Ecto neural progenitor cell (in vitro differentiated cells): ENCODE measurements around the gene HMCN2.
"Not testable (repeated sequence)": the region's sequence is repeated elsewhere in the genome, so short reads cannot be mapped to it uniquely, and the experiment has no call there.

Experiments used
- DNase-seq: peaks from one replicate; pipeline ENCODE4 v3.0.0-alpha.2; 2018; ENCODE audit warnings: low spot score

HMCN2 gene

DNA sequence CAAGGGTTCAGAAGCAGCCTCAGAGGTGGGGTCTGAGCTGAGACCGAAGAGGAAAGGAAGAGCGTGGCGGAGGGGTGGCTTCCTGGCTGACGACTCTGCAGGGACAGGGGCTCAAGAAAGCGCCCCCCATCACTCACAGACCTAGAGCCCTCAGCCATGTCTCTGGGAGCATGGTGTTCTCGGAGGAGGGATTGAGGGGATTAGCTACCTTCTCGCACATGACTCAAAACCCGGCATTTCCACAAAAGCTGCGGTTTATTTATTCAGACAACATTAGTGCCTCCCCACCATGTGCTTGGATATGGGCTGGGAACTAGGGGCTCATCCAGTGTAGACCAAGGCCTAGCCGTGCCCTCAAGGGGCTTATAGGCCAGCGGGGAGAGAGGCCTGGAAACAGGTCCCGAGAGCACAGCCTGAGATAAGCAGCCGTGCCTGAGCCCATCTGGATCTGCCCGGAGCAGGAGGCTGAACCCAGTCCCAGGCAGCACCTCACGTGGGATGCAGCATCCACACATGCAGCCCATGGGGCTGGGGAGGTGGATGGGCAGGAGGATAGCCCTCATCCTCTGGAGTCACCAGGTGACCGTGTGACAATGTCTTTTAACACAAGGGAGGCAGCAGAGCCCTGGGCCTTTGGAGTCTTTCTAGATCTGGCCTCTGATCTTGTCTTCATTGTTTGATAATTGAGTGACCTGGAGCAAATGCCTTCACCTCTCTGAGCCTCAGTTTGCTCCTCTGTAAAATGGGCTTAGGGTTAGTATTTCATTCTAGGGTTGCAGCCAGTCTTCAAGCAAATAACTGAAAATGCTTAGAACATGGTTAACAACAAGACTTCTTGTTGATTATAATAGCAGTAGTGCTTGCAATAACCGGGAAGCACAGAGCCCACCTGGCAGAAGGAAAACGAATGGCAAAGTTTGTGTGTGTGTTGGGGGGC, 878 bp upstream of the HMCN2 start:
- no peak for DNase-seq

DNA sequence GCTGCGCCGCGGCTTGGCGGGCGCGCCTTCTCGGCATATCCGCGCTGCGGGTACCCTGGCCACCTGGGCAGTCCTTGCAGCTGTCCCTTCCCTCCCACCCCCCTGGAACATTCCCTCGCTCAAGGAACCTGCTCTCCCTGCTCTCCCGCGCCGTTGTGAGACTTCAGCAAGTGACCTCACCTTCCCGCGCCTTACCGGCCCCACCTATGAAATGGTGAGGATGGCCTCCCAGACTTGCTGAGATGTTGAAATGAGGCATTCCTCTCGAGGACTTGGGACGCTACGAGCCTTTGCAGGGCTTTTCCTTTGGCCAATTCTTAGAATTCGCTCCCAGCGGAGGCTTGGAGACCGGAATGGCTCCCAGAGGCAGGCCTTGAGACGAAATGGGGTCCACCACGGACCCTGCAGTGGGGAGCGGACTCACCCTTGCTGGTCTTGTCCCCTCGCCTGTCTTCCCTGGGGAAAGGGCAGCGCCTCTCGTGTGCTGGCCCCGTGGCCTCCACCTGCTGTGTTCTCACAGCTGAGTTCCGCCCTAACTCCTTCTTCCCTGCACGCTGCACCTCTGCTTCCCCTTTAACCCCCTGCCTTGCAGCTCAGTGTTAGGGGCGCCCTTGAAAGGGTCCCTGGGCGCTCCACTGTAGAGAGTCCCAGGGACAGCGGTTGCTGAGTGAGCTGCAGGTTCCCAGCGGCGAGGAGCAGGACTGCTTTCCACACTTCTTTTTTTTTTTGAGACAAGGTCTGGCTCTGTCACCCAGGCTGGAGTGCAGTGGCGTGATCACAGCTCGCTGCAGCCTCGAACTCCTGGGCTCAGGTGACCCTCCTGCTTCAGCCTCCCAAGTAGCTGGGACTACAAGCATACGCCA, 907 bp downstream of the HMCN2 start:
- no peak for DNase-seq

DNA sequence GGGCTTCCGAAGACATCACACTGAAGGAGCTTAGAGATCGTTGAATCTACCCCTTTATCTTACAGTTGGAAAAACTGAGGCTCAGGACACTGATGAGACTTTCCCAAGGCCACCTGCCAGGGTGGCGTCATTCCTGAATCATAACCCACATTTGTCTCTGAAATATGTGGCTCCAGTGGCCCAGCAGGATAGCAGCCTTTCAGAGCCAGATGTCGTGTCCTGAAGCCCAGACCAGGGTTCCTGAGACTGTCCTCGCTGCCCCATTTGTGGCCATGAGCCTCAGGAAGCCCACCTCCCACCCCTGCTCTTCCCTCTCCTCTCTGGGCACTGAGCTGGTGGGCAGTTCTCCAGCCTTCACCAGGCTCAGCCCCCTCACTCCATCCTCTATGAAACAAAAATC, 2.4 kb downstream of the HMCN2 start:
- no peak for DNase-seq

DNA sequence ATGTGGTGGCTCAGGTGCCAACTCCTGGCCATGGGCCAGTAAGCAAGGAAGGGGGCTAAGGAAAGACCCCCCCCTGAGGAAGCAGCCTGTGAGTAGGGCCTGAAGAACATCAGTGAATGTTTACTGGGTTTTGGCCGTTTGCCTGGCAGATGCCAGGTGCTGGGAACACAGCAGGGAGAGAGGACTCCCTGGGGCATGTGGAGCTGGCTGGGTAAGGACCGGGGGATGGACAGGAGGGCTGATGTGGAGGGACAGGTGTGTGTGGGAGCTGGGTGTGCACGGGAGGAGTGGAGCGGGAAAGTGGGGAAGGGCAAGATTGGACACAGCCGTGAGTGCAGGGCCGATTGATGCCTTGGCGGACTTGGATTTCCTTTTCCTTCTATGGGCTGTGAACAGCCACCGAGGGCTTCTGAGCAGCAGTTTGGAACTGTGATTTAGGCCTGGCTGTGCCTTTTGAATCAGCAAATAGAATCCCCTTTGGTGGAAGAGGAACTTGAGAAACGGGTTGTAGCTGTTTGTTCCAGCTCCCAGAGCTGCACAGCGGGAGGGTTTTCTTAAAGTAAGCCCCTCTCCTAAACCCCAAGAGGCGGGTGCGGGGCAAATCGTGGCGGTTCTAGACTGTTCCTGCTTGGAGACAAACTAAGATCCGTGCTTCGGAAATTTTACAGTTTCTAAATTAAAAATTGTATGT, 3.1 kb downstream of the HMCN2 start:
- DNase-seq: no peak

DNA sequence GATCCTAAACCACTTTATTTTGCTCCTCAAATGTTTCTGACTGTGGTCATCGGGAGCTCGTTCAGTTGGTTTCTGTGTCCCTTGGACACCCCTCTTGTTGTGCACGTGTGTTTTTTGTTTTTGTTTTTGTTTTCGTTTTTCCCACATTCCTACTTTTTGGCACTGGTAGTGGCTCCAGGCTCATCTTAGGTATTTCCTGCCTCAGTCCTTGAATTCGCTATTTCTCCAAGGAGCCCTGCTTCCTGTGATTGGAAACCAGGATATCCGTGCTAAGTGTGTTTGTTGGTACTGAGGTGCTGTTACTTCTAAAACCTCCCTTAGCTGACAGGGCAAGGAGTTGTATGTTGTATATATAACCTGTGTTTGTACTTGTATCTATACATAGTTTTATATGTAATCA, 5.9 kb downstream of the HMCN2 start:
- DNase-seq: no peak

DNA sequence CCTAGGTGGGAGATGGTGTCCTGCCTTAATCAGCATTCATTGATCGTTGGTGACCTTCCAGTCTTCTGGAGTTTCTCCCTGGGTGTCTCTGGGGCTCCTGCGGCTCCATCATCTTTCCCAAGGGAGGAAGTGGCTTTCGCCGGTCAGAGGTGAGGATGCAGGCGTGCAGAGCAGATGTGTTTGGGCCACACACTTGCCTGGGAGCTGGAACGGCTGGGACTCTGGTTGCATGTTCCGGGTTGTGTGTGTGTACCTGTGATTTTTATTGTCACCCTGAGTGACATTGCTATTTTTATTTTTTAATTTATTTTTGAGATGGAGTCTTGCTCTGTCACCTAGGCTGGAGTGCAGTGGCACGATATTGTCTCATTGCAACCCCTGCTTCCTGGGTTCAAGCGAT, 9.6 kb downstream of the HMCN2 start:
- no peak for DNase-seq

DNA sequence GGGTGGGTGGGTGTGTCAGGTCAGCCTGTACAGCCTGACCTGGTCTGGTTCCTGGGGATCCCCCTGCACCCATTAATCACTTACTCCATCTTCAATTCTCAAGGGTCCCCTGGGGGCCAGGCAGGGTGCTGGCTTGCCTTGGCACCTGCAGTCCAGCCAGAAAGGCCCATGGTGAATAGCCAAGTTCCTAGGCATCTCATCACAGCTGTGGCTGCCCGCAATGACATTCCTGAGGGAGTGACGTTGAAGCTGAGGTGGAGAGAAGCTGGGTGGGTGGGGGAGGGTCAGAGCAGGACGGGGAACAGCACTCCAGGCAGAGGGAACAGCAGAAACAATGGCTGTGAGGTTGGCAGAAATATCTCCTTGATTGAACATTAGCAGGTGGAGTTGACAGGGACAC, 10.6 kb downstream of the HMCN2 start:
- DNase-seq: no peak

DNA sequence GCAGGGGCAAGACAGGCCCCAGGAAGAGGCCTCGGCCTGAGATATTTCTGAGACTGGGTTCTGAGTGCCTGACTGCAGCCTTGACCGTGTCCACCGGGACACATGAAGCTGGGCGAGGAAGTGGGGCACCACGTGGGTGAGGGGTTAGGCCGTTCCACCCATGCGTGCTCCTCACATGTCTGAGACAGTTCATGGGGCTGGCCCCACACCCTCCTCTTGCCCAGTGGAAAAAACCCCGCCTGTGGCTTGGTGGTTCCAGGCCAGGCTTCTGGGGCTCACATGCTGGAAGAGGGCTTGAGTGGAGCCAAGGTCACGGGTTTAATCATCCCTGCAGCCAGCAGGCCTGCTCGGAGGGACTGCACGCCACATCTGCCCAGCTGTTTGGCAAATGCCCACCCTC, 11.4 kb downstream of the HMCN2 start:
- no peak for DNase-seq

DNA sequence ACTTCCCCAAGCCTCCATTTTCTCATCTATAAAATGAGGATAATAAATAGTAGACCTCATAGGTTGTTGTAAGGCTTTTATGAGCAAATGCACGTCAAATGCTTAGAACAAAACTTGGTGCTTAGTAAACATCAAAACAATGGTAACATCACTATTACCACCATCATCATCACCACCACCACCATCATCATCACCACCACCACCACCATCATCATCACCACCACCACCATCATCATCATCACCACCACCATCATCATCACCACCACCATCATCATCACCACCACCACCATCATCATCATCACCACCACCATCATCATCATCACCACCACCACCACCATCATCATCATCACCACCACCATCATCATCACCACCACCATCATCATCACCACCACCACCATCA, 12.0 kb downstream of the HMCN2 start:
- not testable (repeated sequence) for DNase-seq

DNA sequence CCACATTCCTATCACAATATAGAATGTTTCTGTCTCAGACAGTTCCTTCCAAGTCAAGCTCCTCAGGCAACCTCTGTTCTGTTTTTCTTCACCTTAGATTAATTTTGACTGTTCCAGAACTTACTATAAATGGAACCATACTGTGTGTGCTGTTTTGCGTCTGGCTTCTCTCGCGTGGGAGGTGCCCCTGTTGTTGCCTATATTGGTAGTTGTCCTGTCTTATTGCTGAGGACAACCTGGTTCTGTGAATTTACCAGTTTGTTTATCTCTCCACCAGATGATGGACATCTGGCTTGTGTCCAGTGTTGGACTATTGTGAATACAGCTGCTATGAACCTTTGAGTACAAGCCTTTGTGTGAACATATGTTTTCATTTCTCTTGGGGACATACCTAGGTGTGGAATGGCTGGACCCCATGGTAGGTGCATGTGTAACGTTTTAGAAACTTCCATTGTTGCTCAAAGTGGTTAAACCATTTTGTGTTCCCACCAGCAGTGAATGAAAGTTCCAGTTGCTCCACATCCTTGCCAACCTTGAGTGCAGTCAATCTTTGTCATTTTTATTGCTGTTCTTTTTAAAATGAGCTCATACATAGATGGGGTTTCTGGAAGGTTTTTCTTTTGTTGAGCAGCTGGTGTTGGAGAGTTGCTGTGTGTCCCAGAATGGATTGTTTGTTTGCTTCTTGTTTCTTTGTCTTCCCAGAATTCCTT, 18.1 kb downstream of the HMCN2 start:
- DNase-seq: no peak

DNA sequence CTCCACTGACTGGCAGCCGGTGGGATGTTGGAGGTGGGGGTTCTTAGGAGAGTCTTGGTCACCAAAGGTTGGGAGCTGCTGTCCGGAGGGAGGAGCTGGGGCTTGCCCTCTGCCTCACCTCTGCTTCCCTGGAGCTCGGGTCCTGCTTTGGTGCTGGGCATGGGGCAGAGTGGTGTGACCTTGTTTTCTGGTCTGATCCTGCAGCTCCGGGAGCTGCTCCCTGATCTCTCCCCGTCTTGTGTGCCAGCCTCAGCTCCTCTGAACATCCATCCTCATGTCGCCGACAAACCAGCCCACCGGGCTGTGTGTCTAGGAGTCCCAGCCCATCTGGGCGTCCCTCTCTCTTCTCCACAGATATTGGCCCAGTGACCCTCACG, 18.7 kb downstream of the HMCN2 start:
- DNase-seq: no peak

DNA sequence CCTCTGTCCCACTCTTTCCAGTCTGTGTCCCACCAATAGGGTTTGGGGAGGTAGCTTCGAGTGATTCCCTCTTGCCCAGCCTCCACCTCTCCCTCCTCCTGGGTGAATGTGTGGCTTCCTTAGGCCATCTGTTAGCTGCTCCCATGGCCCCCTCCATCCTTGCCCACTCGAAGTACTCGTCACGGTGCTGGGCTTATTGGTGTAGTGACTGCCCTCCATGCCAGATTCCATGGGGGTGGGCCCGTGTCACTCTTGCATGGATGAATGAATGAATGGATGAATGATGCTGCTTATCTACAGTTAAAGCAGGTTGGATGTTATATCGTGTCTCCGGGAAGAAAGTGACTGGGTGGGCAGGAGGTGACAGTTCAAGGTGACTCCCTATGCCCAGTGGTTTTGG, 19.1 kb downstream of the HMCN2 start:
- no peak for DNase-seq

DNA sequence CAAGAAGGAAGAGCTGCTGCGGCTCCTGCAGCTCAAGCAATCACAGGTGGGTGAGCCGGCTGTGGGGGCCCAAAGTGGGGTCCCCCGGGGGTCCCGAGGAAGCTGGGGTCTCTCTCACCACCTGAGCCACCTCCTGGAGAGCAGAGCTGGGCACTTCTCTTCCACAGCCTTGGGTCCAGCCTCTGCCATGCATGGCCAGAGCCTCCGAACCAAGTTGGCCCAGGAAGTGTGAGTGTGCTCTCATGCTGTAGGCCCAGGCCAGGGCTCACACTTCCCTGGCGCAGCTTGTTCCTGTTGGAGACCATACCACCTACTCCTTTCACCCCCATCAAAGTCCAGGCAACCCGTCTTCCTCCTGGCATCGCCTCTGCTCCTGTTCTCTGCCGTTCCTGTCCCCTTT, 19.7 kb downstream of the HMCN2 start:
- DNase-seq: no peak

DNA sequence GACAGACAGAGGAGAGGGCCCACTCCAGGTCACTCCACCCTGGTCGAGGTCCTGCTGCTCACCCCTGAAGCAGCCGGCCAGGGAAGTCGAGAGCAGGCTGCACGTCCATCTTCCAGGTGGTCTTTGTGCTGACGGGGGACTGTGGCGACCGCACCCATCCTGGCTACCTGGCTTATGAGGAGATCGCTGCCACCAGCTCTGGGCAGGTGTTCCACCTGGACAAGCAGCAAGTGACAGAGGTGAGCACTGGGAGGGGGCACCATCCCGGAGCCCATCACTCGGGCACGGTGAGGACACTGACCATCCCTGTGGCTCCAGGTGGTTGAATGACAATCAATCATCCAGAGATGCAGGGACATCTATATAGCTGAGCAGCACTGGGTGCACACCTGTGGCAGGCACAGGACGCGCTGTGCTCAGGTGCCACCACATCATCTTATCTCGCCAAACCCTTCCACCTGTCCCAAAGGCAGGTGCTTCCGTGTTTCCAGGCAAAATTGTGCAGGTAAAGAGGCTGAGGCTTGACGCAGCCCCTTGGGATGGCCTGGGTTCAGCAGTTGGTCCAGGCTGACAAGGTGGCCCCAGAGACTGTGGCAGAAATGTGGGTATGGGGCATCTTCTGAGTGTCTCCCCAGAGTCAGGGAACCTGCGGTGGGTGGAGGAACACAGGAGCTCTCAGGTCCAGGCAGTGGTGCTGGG, 20.7 kb downstream of the HMCN2 start:
- no peak for DNase-seq

DNA sequence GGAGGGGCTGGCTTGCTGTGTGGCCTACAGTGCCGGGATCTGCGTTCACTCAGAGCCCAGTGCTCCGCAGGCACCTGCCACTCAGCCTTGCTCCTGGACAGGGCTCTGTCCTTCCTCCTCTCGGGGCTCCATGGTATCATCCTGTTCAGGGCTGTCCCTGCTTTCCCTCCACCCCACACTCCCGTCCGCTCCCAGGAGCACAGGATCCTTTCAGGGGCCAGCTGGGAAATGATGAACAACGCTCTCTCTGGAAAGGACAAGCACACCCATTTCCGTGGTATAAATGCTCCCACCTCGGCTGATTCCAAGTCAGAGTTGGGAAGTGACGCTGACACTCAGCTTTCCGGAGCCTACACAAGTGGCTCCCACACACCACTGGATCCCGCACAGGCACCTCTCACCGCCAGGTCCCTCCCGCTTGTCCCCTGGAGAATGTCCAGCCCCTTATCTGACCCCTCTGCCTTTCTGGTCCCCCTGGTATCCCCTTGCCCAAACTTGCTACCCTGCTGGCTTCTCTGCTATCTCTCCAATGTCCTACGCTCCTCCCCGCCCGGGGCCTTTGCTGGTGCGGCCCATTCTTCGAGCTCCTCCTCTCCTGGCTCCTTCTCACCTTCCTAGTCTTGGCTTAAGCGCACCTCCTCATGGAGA, 21.3 kb downstream of the HMCN2 start:
- no peak for DNase-seq

DNA sequence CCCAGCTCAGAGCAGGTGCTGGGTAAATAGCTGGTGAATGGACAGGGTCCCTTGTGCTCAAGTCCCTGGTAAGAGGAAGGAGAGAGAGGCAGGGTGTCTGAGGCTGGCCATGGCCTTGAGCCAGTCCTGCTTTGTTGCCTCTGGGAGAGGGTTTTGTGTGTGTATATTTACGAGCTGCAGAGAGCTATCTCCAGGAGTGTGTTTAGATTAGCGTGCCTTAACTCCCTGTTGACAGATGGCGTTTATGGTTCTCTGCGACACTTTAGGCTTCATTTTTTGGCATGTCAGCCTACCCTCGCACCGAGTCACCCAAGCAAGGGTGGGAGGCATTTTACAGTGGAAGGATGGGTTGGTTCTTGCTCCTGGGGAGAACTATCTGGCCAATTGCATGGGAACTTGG, 22.2 kb downstream of the HMCN2 start:
- DNase-seq: no peak

DNA sequence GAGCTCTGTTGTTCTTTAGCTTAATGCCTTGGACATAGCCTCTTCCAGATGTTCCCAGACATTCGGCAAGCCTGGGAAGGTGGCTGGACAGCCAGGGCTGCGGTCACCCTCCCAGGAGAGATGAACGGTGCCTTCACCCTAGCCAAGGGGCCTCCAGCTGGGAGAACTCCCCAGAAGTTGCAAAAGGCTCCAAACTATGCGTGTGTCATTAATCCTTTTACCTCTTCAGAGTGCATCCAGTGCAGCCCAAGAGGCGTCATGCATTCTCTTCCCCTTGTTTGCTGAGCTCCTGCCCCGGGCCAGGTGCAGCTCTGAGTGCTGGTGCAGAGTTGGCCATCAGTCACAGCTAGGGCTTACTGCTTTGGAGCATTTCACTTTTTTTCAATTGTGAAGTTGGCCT, 22.8 kb downstream of the HMCN2 start:
- no peak for DNase-seq

DNA sequence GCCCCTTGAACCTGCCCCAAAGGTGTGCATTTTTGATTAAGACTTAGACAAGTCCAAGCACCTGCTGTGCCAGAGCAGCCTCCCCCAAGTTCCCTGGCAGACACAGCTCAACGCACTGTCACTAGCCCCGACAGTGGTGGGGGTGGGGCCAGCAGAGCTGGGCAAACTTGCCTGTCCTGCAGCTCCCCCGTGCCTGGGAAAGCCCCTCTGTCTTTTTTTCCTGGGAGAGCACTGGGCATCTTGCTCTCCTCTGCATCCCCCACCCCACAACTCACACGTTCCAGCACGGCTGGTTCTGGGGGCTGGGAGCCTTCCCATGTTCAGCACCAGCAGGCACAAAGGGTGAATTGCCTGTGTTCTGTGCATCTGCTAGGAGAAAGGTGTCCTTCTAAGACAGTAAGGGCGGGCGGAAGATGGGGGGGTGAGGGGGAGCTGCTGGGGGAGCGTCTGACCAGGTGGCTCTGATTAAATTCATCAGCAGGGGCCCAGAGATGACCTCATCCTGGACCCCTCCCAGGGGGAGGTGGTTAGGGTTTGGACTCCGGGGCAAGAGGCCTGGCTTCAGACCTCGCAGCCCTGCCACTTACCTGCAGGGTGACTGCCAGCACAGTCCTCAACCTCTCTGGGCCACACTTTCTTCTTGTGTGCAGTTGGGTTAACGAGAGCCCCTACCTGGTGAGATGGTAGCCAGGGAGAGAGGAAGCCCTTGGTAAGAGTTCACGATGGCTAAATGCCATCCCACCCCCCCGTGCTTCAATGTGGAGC, 23.5 kb downstream of the HMCN2 start:
- DNase-seq: no peak

DNA sequence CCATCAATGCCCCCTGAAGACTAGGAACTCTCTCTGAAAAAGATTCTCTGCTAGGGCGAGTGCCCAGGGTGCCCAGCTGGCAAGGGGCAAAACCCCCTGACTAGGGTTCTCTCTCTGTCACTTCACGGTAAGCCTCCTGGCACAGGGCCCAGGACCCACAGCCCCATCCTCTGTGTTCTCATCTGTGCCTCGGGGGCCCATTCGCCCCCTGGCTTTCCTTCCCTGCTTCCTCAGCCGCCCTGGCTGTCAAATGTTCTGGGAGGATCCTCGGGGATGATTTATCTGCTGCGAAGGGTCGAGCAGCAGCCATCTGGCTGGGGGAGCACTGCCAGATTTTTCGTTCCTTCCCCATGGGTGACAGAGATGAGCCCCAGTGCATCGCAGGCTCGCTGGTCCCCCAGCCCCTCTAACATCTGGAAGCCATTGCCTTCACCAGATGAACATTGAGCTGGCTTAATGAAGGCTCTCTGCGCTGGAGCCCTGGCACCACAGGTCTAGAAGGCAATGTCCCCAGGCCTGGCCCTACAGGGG, 24.2 kb downstream of the HMCN2 start:
- no peak for DNase-seq
